ENCODE measurements around the gene CNOT1.
"Not testable (repeated sequence)": the region's sequence is repeated elsewhere in the genome, so short reads cannot be mapped to it uniquely, and the experiment has no call there.

Gene CNOT1

DNA sequence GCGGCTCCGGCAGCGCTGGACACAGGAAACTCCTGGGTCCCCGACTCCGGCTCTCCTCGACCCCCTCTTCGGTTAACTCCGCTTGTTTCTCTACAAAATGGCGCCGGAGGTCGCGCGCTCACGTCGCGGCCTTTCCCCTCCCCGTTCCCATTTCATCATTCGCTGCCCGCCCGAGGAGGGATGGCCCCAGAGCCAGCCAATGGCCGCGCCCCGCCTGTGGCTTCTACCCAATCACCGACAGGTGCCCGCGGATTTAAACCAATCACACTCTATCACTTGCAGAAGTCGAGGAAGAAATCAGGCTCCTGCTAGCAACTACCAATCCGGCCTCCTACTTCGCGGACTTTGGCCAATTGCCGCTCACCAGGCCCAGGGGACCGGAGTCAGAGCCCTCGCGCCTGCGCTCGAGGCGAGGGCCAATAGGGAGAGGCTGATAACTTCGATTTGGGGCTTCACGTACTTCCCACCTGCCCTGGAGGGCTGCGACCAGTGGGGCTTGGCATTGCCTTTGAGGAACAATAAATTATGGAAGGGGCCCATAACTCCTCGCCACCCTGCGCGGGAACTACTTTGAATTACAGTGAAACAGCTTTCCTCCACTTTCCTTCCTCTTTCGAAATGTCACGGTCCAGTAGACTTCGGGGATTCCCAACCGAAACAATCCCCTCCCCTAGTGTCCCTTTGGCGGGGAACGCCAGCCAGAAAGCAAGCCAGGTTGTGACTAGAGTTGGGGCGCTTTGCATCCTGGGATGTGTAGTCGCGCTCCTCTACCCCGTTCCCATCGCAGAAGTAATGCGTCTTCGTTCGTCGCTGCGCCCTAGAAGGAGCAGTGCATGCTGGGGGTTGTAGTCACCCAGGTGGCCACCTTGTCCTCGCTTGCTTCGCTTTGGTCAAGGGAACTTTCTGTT, at the start of gene CNOT1:
Gene CNOT1 (minus strand): TSS at position 94 of the 908 bp plus-strand sequence. CDS start 30,489 bp downstream, outside the sequence.
- Mint-ChIP-seq H3K27me3 (no peaks in the 10 kb centered on the region), H3K4me3 (peak within 1 kb of the TSS; percentile 95), H3K9me3 (no peaks in the 10 kb centered on the region), H3K36me3 (ENCODE audit: insufficient read depth) (peaks cover 25% of the 10 kb centered on the region), H3K4me1 (peaks cover 31% of the 10 kb centered on the region), H3K27ac (ENCODE audit: low read depth) (peak within 1 kb of the TSS; percentile 99)
- ATAC-seq (replicated peaks; ENCODE audit: extremely low read depth, poor library complexity, severe bottlenecking) (peak; percentile 84), DNase-seq (ENCODE audit: low spot score in 2 of 2) (peak; percentile 97 to 99)

DNA sequence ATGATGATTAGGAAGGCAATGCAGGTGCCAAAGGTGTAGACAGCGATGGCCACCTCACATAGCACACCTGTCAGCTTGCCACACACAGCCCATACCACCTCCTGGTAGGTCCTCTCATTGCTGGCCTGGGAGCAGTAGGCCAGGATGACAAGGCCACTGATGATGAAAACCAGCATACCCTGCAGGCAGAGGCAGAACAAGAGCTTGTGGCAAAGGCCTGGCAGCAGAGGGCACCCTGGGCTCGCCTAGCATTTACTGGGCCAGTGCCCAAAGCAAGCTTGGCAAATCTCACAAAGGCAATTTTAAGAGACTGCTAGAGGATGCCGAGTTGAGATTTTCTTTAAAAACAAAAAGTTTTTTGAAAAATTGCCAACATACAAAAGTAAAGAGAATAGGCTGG, 49.1 kb upstream of the CNOT1 start:
- no peak for DNase-seq (ENCODE audit: low spot score in 2 of 2)
- H3K4me1 Mint-ChIP-seq = peaks cover 12% of the 10 kb centered on the region
- H3K36me3 Mint-ChIP-seq (ENCODE audit: insufficient read depth) = peaks cover 1% of the 10 kb centered on the region
- no peak overlapping the region for H3K4me3 Mint-ChIP-seq
- H3K27me3 Mint-ChIP-seq = no peaks in the 10 kb centered on the region
- ATAC-seq (replicated peaks; ENCODE audit: extremely low read depth, poor library complexity, severe bottlenecking) = no peak
- no peak overlapping the region for H3K27ac Mint-ChIP-seq (ENCODE audit: low read depth)
- H3K9me3 Mint-ChIP-seq = no peaks in the 10 kb centered on the region

DNA sequence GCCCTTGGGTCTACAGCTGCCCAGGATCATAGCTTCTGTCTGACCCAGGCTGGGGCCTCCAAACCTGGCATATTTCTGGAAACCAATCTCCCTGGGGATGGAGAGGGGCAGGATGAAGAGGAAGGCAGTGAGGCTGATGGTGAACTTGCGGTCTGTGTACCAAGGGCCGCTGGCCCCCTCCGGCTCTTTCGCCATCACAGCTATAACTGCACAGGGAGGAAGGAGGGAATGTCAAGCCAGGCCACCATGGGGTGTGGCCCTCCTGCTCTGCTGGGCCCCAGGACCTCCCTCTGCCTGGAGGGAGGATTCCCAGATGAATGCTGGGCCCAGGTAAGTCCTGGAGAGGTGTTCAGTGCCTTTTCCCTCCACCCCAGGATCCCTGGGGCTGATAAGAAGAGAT, 48.6 kb upstream of the CNOT1 start:
- Mint-ChIP-seq H3K4me1 (peaks cover 8% of the 10 kb centered on the region), H3K4me3 (no peak overlapping the region), H3K27ac (ENCODE audit: low read depth) (no peak overlapping the region), H3K27me3 (no peaks in the 10 kb centered on the region), H3K9me3 (no peaks in the 10 kb centered on the region), H3K36me3 (ENCODE audit: insufficient read depth) (peaks cover 1% of the 10 kb centered on the region)
- DNase-seq (ENCODE audit: low spot score in 2 of 2) = no peak
- no peak for ATAC-seq (replicated peaks; ENCODE audit: extremely low read depth, poor library complexity, severe bottlenecking)

DNA sequence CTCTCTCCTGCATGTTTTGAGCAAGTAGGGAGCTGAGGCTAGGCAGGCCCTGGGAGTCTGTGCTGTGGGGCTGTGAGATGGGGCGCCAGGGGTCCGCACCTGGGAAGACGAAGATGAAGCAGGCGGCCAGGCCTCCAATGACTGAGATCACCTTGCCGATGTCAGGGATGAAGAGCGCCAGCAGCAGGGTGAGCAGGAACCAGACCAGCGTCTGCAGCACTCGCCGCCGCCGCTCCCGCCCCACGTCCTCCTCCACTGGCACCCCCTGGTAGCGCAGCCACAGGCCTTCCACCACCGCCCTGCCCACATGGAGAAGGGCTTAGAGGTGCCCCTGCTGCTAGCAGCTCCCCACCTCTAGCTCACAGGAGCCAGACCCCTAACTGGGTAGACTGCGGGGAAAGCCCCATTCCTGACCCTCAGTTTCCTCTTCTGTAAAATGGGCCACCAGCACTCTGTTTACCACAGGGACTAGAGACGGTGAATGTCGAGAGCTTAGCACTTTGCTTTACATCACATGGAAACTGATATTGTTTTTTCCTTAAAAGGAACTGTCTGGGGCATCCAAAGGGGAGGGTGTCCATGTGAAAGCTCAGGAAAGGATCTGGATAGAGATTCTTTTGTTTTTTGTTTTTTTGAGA, 41.4 kb upstream of the CNOT1 start:
- Mint-ChIP-seq H3K27me3 (no peaks in the 10 kb centered on the region), H3K4me1 (no peaks in the 10 kb centered on the region), H3K27ac (ENCODE audit: low read depth) (no peak overlapping the region), H3K36me3 (ENCODE audit: insufficient read depth) (peaks cover 4% of the 10 kb centered on the region), H3K4me3 (no peak overlapping the region), H3K9me3 (no peaks in the 10 kb centered on the region)
- no peak for DNase-seq (ENCODE audit: low spot score in 2 of 2)
- ATAC-seq (replicated peaks; ENCODE audit: extremely low read depth, poor library complexity, severe bottlenecking) = no peak

DNA sequence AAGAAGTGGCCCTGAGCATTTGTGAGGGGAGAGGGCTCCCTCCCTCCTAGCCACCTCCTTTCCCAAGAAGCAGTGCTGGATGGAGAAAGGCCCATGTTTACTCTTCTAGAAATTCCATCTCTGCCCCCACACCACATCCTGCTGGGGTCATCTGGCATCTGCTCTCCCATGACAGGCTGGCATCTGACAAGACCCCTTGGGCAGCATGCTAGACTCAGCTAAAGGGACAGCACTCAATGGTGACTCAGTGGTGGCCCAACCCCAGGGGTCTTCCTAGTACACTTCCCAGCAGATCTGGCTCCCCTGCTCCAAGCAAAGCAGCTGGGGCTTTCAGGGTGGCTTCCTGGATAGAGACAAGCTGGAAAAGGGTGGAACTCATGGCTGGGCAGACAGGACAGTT, 40.6 kb upstream of the CNOT1 start:
- no peak overlapping the region for H3K4me3 Mint-ChIP-seq
- DNase-seq (ENCODE audit: low spot score in 2 of 2) (no peak), ATAC-seq (replicated peaks; ENCODE audit: extremely low read depth, poor library complexity, severe bottlenecking) (no peak)
- no peaks in the 10 kb centered on the region for H3K27me3 Mint-ChIP-seq
- H3K9me3 Mint-ChIP-seq = no peaks in the 10 kb centered on the region
- no peaks in the 10 kb centered on the region for H3K4me1 Mint-ChIP-seq
- H3K27ac Mint-ChIP-seq (ENCODE audit: low read depth) = no peak overlapping the region
- H3K36me3 Mint-ChIP-seq (ENCODE audit: insufficient read depth) = peaks cover 4% of the 10 kb centered on the region

DNA sequence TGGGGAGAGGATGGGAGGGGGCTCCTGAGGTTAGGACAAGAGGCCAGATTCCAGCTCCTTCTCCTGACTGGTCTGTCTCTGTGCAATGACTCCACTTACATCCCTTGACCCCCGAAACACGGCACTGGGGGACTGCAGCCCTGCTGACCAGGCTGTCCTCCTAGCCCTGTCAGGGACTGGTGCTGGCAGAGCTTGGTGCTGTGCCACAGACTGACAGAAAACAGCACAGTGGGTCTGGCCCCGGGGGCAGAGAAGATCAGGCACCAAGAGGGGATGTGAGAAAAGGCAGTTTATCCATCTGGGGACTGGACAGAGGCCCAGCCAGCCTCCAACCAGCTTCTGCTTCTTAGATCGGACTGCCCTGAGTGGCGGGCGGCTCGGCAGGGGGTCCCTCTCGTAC, 35.6 kb upstream of the CNOT1 start:
- Mint-ChIP-seq H3K27ac (ENCODE audit: low read depth) (no peak overlapping the region), H3K36me3 (ENCODE audit: insufficient read depth) (peaks cover 2% of the 10 kb centered on the region), H3K27me3 (no peaks in the 10 kb centered on the region), H3K4me1 (no peaks in the 10 kb centered on the region), H3K4me3 (no peak overlapping the region), H3K9me3 (no peaks in the 10 kb centered on the region)
- no peak for DNase-seq (ENCODE audit: low spot score in 2 of 2)
- no peak for ATAC-seq (replicated peaks; ENCODE audit: extremely low read depth, poor library complexity, severe bottlenecking)

DNA sequence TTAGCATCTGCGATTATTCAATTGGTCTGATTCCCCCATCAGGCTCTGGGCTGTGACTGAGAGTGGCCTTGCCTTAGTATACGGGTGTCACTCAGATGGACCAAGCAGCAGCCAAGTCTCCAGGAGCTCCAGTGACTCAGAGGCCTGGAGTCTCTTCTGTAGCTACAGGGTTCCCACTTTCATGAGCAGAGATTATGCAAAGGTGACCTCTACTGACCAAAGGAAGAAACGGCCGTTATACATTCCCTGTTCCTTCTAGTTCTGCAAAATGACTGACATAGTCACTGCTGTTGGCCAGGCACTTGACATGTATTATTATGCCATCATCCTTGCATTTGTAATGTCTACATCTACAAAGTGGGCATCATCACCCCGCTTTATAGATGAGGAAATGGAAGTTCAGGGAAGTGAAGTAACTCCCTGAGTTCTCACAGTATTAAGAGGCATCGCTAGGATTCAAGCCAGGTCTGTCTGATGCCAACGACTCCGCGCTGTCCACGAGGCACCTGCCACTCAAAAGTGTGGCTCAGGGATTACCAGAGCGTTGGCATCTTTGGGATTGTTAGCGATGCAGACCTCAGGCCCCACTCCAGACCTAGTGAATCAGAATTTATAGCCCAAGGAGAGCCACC, 31.7 kb upstream of the CNOT1 start:
- H3K36me3 Mint-ChIP-seq (ENCODE audit: insufficient read depth) = no peaks in the 10 kb centered on the region
- DNase-seq (ENCODE audit: low spot score in 2 of 2) (no peak), ATAC-seq (replicated peaks; ENCODE audit: extremely low read depth, poor library complexity, severe bottlenecking) (no peak)
- no peak overlapping the region for H3K27ac Mint-ChIP-seq (ENCODE audit: low read depth)
- no peaks in the 10 kb centered on the region for H3K27me3 Mint-ChIP-seq
- no peak overlapping the region for H3K4me3 Mint-ChIP-seq
- no peaks in the 10 kb centered on the region for H3K4me1 Mint-ChIP-seq
- no peaks in the 10 kb centered on the region for H3K9me3 Mint-ChIP-seq

DNA sequence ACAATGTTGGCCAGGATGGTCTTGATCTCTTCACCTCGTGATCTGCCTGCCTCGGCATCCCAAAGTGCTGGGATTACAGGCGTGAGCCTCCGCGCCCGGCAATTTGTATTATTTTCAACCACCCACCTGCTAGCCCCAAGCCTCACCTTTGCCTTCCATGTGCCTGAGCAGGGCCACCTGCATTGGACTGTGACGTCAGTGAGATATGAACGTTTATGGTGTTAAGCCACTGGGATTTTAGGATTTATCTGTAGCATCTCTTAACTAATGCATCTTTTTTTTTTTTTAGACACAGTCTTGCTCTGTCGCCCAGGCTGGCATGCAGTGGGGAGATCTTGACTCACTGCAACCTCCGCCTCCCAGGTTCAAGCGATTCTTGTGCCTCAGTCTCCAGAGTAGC, 30.3 kb upstream of the CNOT1 start:
- not testable (repeated sequence) for H3K4me3 Mint-ChIP-seq; ATAC-seq (replicated peaks; ENCODE audit: extremely low read depth, poor library complexity, severe bottlenecking); H3K27me3 Mint-ChIP-seq; H3K27ac Mint-ChIP-seq (ENCODE audit: low read depth); DNase-seq (ENCODE audit: low spot score in 2 of 2); H3K9me3 Mint-ChIP-seq; H3K36me3 Mint-ChIP-seq (ENCODE audit: insufficient read depth); H3K4me1 Mint-ChIP-seq

DNA sequence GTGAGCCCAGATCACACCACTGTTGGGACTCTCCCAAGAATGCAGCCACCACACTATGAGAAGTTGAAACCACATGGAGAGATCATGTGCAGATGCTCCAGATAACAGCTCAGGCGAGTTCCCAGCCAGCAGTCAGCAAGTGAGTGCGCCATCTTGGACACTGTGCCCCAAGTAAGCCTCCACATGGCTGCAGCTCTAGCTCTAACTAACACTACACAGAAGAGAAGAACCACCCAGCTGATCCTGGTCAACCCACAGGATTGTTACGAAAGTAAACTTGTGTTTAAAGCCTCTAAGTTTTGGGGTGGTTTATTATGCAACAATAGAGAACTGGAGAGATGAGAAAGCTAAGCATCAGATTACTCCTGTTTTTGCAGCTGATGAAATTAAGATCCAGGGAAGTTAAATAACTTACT, 29.2 kb upstream of the CNOT1 start:
- ATAC-seq (replicated peaks; ENCODE audit: extremely low read depth, poor library complexity, severe bottlenecking) (no peak), DNase-seq (ENCODE audit: low spot score in 2 of 2) (no peak)
- Mint-ChIP-seq H3K4me3 (no peak overlapping the region), H3K36me3 (ENCODE audit: insufficient read depth) (no peaks in the 10 kb centered on the region), H3K27ac (ENCODE audit: low read depth) (no peak overlapping the region), H3K9me3 (no peaks in the 10 kb centered on the region), H3K4me1 (no peaks in the 10 kb centered on the region), H3K27me3 (peaks cover 9% of the 10 kb centered on the region)

DNA sequence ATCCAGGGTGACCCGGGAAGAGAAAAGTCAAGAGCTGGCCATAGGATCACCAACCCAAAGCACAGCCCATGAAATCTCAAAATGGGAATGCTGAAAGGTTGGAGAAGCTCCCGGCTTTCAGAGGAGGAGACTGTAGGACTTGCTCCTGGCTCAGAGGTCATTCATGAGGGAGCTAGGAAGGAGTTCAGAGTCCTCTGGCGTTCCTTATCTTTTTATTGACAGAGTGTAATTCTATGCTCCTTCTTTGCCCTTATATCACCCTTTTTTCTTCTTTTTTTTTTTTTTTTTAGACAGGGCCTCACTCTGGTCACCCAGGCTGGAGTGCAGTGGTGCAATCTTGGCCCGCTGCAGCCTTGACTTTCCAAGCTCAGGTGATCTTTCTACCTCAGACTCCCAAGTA, 27.3 kb upstream of the CNOT1 start:
- no peak overlapping the region for H3K27ac Mint-ChIP-seq (ENCODE audit: low read depth)

DNA sequence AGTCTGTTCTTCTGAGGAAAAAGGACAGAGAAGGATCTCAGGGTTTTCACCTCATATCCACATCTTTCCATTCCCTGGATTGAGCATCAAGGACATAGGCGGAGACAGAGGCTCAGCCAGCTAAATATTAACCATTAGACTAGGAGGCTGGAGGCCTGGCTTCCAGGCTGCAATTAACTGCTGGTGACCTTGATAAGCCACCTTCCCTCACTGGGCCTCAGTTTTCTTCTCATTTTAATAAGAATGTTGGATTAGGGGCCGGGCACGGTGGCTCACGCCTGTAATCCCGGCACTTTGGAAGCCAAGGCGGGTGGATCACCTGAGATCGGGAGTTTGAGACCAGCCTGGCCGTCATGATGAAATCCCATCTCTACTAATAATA, 25.6 kb upstream of the CNOT1 start:
- Mint-ChIP-seq H3K36me3 (ENCODE audit: insufficient read depth) (no peaks in the 10 kb centered on the region), H3K4me1 (no peaks in the 10 kb centered on the region), H3K27me3 (peaks cover 11% of the 10 kb centered on the region), H3K27ac (ENCODE audit: low read depth) (no peak overlapping the region), H3K9me3 (no peaks in the 10 kb centered on the region), H3K4me3 (no peak overlapping the region)
- ATAC-seq (replicated peaks; ENCODE audit: extremely low read depth, poor library complexity, severe bottlenecking) = no peak
- no peak for DNase-seq (ENCODE audit: low spot score in 2 of 2)

More for the DNA sequence above, 27.3 kb upstream of the CNOT1 start:
- no peak overlapping the region for H3K4me3 Mint-ChIP-seq
- no peaks in the 10 kb centered on the region for H3K36me3 Mint-ChIP-seq (ENCODE audit: insufficient read depth)
- peaks cover 11% of the 10 kb centered on the region for H3K27me3 Mint-ChIP-seq
- no peaks in the 10 kb centered on the region for H3K4me1 Mint-ChIP-seq
- DNase-seq (ENCODE audit: low spot score in 2 of 2) (no peak), ATAC-seq (replicated peaks; ENCODE audit: extremely low read depth, poor library complexity, severe bottlenecking) (no peak)
- H3K9me3 Mint-ChIP-seq = no peaks in the 10 kb centered on the region

DNA sequence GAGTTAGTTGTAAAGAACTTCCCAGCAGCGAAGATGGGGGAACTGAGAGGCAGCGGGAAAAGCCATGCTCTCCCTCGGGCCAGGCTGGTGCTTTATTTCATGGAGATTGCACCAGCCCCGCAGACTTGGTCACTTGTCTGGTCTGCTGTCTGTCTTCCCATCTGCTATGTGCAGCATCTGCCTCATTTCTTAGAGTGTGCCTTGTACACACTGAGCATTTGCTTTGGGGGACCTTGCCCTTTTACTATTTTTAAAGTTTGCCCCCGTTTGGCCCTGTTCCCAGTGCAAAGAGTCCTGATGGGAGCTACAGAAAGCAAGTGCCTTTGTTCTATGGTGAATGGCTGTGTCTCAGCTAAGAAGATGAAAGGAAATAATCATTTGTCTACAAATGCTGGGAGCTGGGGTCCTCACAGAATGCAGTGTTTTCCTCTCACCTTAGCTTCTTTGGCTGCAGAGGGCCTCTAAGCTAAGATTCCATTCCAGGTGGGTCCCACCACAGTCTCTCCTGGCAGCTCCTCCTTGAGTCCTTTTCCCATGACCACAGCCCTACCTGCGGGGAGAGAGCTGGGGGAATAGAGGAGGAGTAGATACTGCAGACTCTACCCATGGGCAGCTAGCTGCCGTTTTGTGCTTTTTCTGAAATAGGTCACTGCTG, 25.1 kb upstream of the CNOT1 start:
- Mint-ChIP-seq H3K9me3 (no peaks in the 10 kb centered on the region), H3K27me3 (peaks cover 11% of the 10 kb centered on the region), H3K36me3 (ENCODE audit: insufficient read depth) (no peaks in the 10 kb centered on the region), H3K4me3 (no peak overlapping the region), H3K27ac (ENCODE audit: low read depth) (no peak overlapping the region), H3K4me1 (no peaks in the 10 kb centered on the region)
- DNase-seq (ENCODE audit: low spot score in 2 of 2) = no peak
- no peak for ATAC-seq (replicated peaks; ENCODE audit: extremely low read depth, poor library complexity, severe bottlenecking)
